HepG2 (cell line): ENCODE measurements around the gene MTF1. TPM values are rescaled to one million over a fixed set of nuclear protein-coding genes. Genes with fewer than 3 reads are reported as not detected.

Experiments
- FOSL2 ChIP-seq: sonication (generic); formaldehyde crosslinking; IDR thresholded peaks from 2 replicates; pipeline ENCODE4 v1.4.0; 2020; ENCODE audit warnings: missing genetic modification reagents
- HMG20B ChIP-seq: conservative IDR thresholded peaks from 2 replicates; pipeline ENCODE4 v1.6.1; 2016; ENCODE audit warnings: missing genetic modification reagents, missing compliant biosample characterization
- HNF4A ChIP-seq: sonication (generic); formaldehyde crosslinking; IDR thresholded peaks from 2 replicates; pipeline ENCODE4 v1.4.0; 2020; ENCODE audit warnings: missing genetic modification reagents
- MLX ChIP-seq: IDR thresholded peaks from 2 replicates; pipeline ENCODE4 v1.6.1; 2016
- NFIB ChIP-seq: sonication (generic); formaldehyde crosslinking; IDR thresholded peaks from 2 replicates; pipeline ENCODE4 v1.9.0; 2021; ENCODE audit warnings: missing genetic modification reagents, mild to moderate bottlenecking, borderline replicate concordance
- NFKB2 ChIP-seq: sonication (generic); formaldehyde crosslinking; IDR thresholded peaks from 2 replicates; pipeline ENCODE4 v1.4.0; 2020; ENCODE audit warnings: missing genetic modification reagents, borderline replicate concordance
- NR3C1 ChIP-seq: sonication (generic); formaldehyde crosslinking; IDR thresholded peaks from 2 replicates; pipeline ENCODE4 v1.4.0; 2020; ENCODE audit warnings: missing genetic modification reagents
- PHB2 ChIP-seq: fragments of 450-650 bp; IDR thresholded peaks from 2 replicates; pipeline ENCODE4 v1.6.1; 2018; ENCODE audit not compliant: partially characterized antibody
- PRDM4 ChIP-seq: sonication (generic); formaldehyde crosslinking; IDR thresholded peaks from 2 replicates; pipeline ENCODE4 v1.9.0; 2021; ENCODE audit warnings: missing genetic modification reagents, borderline replicate concordance
- RAD21 ChIP-seq: fragments of 450-650 bp; formaldehyde crosslinking; IDR thresholded peaks from 2 replicates; pipeline ENCODE4 v1.5.0; 2020; ENCODE audit warnings: mild to moderate bottlenecking
- REL ChIP-seq: sonication (generic); formaldehyde crosslinking; conservative IDR thresholded peaks from 2 replicates; pipeline ENCODE4 v1.8.0; 2022; ENCODE audit warnings: mild to moderate bottlenecking, missing genetic modification reagents, moderate library complexity
- SAP130 ChIP-seq: IDR thresholded peaks from 2 replicates; pipeline ENCODE4 v1.6.1; 2016; ENCODE audit warnings: low read depth
- SMAD1 ChIP-seq: sonication (generic); formaldehyde crosslinking; IDR thresholded peaks from 2 replicates; pipeline ENCODE4 v1.4.0; 2020; ENCODE audit warnings: missing genetic modification reagents, low read depth, mild to moderate bottlenecking, borderline replicate concordance
- SRSF9 ChIP-seq: fragments of 200-400 bp; formaldehyde crosslinking; IDR thresholded peaks from 2 replicates; pipeline ENCODE4 v1.6.1; 2018; ENCODE audit warnings: borderline replicate concordance, mild to moderate bottlenecking, low read depth, low read length; ENCODE audit not compliant: insufficient read depth, poor library complexity, severe bottlenecking
- TBP ChIP-seq: sonication (generic); formaldehyde crosslinking; IDR thresholded peaks from 2 replicates; pipeline ENCODE4 v1.5.0; 2020; ENCODE audit warnings: missing genetic modification reagents
- WIZ ChIP-seq: sonication (generic); formaldehyde crosslinking; IDR thresholded peaks from 2 replicates; pipeline ENCODE4 v1.5.1; 2020; ENCODE audit warnings: mild to moderate bottlenecking, missing genetic modification reagents
- ZNF343 ChIP-seq: sonication (generic); formaldehyde crosslinking; IDR thresholded peaks from 2 replicates; pipeline ENCODE4 v1.4.0; 2020; ENCODE audit warnings: mild to moderate bottlenecking, missing genetic modification reagents
- ZNF414 ChIP-seq: sonication (generic); formaldehyde crosslinking; IDR thresholded peaks from 2 replicates; pipeline ENCODE4 v1.5.0; 2020; ENCODE audit warnings: missing genetic modification reagents
- ZNF446 ChIP-seq: sonication (generic); formaldehyde crosslinking; IDR thresholded peaks from 2 replicates; pipeline ENCODE4 v1.5.0; 2020; ENCODE audit warnings: mild to moderate bottlenecking, missing genetic modification reagents
- ZNF678 ChIP-seq: sonication (generic); formaldehyde crosslinking; IDR thresholded peaks from 2 replicates; pipeline ENCODE4 v1.4.0; 2020; ENCODE audit warnings: mild to moderate bottlenecking, missing genetic modification reagents
- ZNF713 ChIP-seq: sonication (generic); formaldehyde crosslinking; IDR thresholded peaks from 2 replicates; pipeline ENCODE4 v1.4.0; 2020; ENCODE audit warnings: mild to moderate bottlenecking, missing genetic modification reagents
- ZNF841 ChIP-seq: sonication (generic); formaldehyde crosslinking; IDR thresholded peaks from 2 replicates; pipeline ENCODE4 v1.8.1; 2023; ENCODE audit warnings: missing genetic modification reagents, borderline replicate concordance
- polyA plus RNA-seq, 8 experiments: library from polyadenylated mRNA; depleted of rRNA in 3 of 8; stranded (reverse) in 7 of 8; unstranded in 1 of 8; fragments of >200 nt; fragmentation: Illumina TruSeq in 4 of 8; extraction: Trizol in 4 of 8; gene quantifications; 2 replicates each; pipeline versions ENCODE4 v1.2.1 to v1.2.3, GENCODE V29; 2011 to 2016; ENCODE audit warnings: low read depth in 4 of 8, missing spikeins in 1 of 8, mixed read lengths in 1 of 8; ENCODE audit not compliant: insufficient read depth in 1 of 8
- total RNA-seq, 5 experiments: library from RNA; depleted of rRNA; stranded (reverse); fragments of >200 nt; fragmentation: Illumina TruSeq; extraction: Trizol; gene quantifications; 2 replicates each; pipeline ENCODE4 v1.2.3, GENCODE V29; 2016; ENCODE audit warnings: low read depth in 1 of 5
- TF ChIP-seq, protein P1 (sequence below): fragments of 450-650 bp; IDR thresholded peaks from 2 replicates; pipeline ENCODE4 v1.6.1; 2017
- TF ChIP-seq, protein P2 (sequence below): sonication (generic); formaldehyde crosslinking; IDR thresholded peaks from 2 replicates; pipeline ENCODE4 v1.8.1; 2022; ENCODE audit warnings: low read depth, mild to moderate bottlenecking, missing genetic modification reagents

MTF1 gene
- total and polyA plus RNA-seq, 2 of the 13 experiments (the other 11 are each of a cell fraction or from before 2014, with no cell fraction given), result 2.4 to 3.3 TPM

GRCh38 chr1:37862330-37862729 is 2.9 kb upstream of the MTF1 start (continued):
- TF ChIP-seq TBP (no peak), PHB2 (no peak), ZNF841 (CRISPR knock-in tag) (no peak), MLX (CRISPR knock-in tag) (no peak), HNF4A (CRISPR knock-in tag) (no peak), ZNF713 (CRISPR knock-in tag) (no peak), SMAD1 (CRISPR knock-in tag) (no peak), FOSL2 (CRISPR knock-in tag) (peak; percentile 13; the same call in 1 of the 2 replicates), RAD21 (no peak), SRSF9 (no peak), NFKB2 (CRISPR knock-in tag) (no peak), SAP130 (CRISPR knock-in tag) (peak; percentile 34; the same call in 1 of the 2 replicates), ZNF414 (CRISPR knock-in tag) (no peak), NR3C1 (no peak), PRDM4 (CRISPR knock-in tag) (no peak), HMG20B (CRISPR knock-in tag) (no peak), ZNF446 (CRISPR knock-in tag) (no peak), NFIB (CRISPR knock-in tag) (no peak), WIZ (CRISPR knock-in tag) (no peak), ZNF343 (CRISPR knock-in tag) (no peak), REL (no peak), ZNF678 (CRISPR knock-in tag) (no peak)
- TF ChIP-seq, protein P1, sequence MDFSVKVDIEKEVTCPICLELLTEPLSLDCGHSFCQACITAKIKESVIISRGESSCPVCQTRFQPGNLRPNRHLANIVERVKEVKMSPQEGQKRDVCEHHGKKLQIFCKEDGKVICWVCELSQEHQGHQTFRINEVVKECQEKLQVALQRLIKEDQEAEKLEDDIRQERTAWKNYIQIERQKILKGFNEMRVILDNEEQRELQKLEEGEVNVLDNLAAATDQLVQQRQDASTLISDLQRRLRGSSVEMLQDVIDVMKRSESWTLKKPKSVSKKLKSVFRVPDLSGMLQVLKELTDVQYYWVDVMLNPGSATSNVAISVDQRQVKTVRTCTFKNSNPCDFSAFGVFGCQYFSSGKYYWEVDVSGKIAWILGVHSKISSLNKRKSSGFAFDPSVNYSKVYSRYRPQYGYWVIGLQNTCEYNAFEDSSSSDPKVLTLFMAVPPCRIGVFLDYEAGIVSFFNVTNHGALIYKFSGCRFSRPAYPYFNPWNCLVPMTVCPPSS, result no peak
- TF ChIP-seq, protein P2, sequence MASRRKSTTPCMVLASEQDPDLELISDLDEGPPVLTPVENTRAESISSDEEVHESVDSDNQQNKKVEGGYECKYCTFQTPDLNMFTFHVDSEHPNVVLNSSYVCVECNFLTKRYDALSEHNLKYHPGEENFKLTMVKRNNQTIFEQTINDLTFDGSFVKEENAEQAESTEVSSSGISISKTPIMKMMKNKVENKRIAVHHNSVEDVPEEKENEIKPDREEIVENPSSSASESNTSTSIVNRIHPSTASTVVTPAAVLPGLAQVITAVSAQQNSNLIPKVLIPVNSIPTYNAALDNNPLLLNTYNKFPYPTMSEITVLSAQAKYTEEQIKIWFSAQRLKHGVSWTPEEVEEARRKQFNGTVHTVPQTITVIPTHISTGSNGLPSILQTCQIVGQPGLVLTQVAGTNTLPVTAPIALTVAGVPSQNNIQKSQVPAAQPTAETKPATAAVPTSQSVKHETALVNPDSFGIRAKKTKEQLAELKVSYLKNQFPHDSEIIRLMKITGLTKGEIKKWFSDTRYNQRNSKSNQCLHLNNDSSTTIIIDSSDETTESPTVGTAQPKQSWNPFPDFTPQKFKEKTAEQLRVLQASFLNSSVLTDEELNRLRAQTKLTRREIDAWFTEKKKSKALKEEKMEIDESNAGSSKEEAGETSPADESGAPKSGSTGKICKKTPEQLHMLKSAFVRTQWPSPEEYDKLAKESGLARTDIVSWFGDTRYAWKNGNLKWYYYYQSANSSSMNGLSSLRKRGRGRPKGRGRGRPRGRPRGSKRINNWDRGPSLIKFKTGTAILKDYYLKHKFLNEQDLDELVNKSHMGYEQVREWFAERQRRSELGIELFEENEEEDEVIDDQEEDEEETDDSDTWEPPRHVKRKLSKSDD (CRISPR knock-in tag), result no peak
